A549 (cell line): ENCODE results near the gene PRDM1.

Experiments
- CEBPB ChIP-seq, 2 experiments: fragments of >200 bp in 1 of 2; sonication (Bioruptor Twin) in 1 of 2; formaldehyde crosslinking in 1 of 2; IDR thresholded peaks; 2 replicates each; pipeline ENCODE4 v1.6.1; 2012 to 2016
- EP300 ChIP-seq, 2 experiments: fragments of >200 bp; sonication (Bioruptor Twin); formaldehyde crosslinking; IDR thresholded peaks; 2 replicates in 1 of 2; 3 replicates in 1 of 2; pipeline ENCODE4 v1.6.1; 2016 to 2017
- ESRRA ChIP-seq: fragments of 150-350 bp; IDR thresholded peaks from 2 replicates; pipeline ENCODE4 v1.6.1; 2014; ENCODE audit warnings: mild to moderate bottlenecking, low read length, borderline replicate concordance
- KDM1A ChIP-seq: fragments of 200-600 bp; sonication (generic); IDR thresholded peaks from 2 replicates; pipeline ENCODE4 v1.6.1; 2016; ENCODE audit warnings: low read depth, mild to moderate bottlenecking
- KDM5A ChIP-seq: fragments of 200-600 bp; sonication (generic); IDR thresholded peaks from 2 replicates; pipeline ENCODE4 v1.6.1; 2016; ENCODE audit warnings: antibody characterized with exemption, mild to moderate bottlenecking
- MYC ChIP-seq: IDR thresholded peaks from 2 replicates; pipeline ENCODE4 v1.6.1; 2012; ENCODE audit warnings: mild to moderate bottlenecking, inconsistent platforms, low read length, improper control_type of control experiment, borderline replicate concordance
- POLR2A ChIP-seq: IDR thresholded peaks from 2 replicates; pipeline ENCODE4 v1.6.1; 2012; ENCODE audit warnings: mild to moderate bottlenecking, low read length
- SMC3 ChIP-seq: fragments of >200 bp; sonication (Bioruptor Twin); formaldehyde crosslinking; IDR thresholded peaks from 3 replicates; pipeline ENCODE4 v1.6.1; 2018; ENCODE audit warnings: inconsistent platforms
- TF ChIP-seq, protein P1 (sequence below): fragments of >200 bp; sonication (Bioruptor Twin); formaldehyde crosslinking; IDR thresholded peaks from 3 replicates; pipeline ENCODE4 v1.5.1; 2016
- TF ChIP-seq, protein P2 (sequence below): fragments of 450-650 bp; IDR thresholded peaks from 2 replicates; pipeline ENCODE4 v1.6.1; 2014; ENCODE audit warnings: antibody characterized with exemption
- TF ChIP-seq, protein P3 (sequence below): IDR thresholded peaks from 2 replicates; pipeline ENCODE4 v1.6.1; 2012

DNA sequence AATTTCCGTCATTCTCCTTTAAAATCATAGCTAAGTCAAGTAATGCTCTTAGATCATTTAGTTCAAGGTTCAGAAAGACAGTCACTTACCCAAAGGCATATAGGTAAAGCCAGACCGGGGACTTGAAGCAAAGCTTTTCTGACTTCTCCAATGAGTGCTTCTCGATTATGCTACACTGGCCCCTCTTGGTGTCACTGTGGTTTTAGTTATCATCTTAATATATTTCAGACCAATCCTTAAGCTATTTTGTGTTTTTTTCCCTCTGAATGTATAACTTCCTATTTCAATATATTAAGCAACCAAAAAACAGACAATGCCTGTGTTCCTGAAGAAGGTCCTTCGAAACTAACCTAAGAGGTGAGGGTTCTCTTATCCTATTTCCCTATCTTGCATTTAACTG lies 3.9 kb downstream of the PRDM1 start:
- TF ChIP-seq POLR2A = no peak
- TF ChIP-seq ESRRA = no peak
- no peak for TF ChIP-seq SMC3
- TF ChIP-seq, protein P1, sequence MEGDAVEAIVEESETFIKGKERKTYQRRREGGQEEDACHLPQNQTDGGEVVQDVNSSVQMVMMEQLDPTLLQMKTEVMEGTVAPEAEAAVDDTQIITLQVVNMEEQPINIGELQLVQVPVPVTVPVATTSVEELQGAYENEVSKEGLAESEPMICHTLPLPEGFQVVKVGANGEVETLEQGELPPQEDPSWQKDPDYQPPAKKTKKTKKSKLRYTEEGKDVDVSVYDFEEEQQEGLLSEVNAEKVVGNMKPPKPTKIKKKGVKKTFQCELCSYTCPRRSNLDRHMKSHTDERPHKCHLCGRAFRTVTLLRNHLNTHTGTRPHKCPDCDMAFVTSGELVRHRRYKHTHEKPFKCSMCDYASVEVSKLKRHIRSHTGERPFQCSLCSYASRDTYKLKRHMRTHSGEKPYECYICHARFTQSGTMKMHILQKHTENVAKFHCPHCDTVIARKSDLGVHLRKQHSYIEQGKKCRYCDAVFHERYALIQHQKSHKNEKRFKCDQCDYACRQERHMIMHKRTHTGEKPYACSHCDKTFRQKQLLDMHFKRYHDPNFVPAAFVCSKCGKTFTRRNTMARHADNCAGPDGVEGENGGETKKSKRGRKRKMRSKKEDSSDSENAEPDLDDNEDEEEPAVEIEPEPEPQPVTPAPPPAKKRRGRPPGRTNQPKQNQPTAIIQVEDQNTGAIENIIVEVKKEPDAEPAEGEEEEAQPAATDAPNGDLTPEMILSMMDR = no peak
- TF ChIP-seq KDM5A = no peak
- TF ChIP-seq, protein P2, sequence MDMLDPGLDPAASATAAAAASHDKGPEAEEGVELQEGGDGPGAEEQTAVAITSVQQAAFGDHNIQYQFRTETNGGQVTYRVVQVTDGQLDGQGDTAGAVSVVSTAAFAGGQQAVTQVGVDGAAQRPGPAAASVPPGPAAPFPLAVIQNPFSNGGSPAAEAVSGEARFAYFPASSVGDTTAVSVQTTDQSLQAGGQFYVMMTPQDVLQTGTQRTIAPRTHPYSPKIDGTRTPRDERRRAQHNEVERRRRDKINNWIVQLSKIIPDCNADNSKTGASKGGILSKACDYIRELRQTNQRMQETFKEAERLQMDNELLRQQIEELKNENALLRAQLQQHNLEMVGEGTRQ = no peak
- no peak for TF ChIP-seq MYC
- TF ChIP-seq EP300 (IDR thresholded peaks at IDR 0.05) = no peak
- TF ChIP-seq, protein P3, sequence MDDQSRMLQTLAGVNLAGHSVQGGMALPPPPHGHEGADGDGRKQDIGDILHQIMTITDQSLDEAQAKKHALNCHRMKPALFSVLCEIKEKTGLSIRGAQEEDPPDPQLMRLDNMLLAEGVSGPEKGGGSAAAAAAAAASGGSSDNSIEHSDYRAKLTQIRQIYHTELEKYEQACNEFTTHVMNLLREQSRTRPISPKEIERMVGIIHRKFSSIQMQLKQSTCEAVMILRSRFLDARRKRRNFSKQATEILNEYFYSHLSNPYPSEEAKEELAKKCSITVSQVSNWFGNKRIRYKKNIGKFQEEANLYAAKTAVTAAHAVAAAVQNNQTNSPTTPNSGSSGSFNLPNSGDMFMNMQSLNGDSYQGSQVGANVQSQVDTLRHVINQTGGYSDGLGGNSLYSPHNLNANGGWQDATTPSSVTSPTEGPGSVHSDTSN = no peak
- TF ChIP-seq CEBPB (IDR thresholded peaks at IDR 0.05) = no peak
- no peak for TF ChIP-seq KDM1A
